ENCODE data around the gene NPAP1.
"Not testable (repeated sequence)": the region's sequence is repeated elsewhere in the genome, so short reads cannot be mapped to it uniquely, and the experiment has no call there.

NPAP1 gene

GRCh38 chr15:24675332-24676144 lies at the start of gene NPAP1:
Gene NPAP1 (plus strand): TSS chr15:24675775. CDS start chr15:24675868, 93 bp downstream.
- no peak for DNase-seq (ENCODE audit: low spot score)

GRCh38 chr15:24627443-24627842 lies 48.1 kb upstream of the NPAP1 start:
- DNase-seq (ENCODE audit: low spot score): no peak

- DNase-seq (ENCODE audit: low spot score): no peak
Measured at GRCh38 chr15:24633082-24633481, 42.5 kb upstream of the NPAP1 start.

- DNase-seq (ENCODE audit: low spot score): not testable (repeated sequence)
Measured at GRCh38 chr15:24639412-24639811, 36.2 kb upstream of the NPAP1 start.

- DNase-seq (ENCODE audit: low spot score): no peak
Measured at GRCh38 chr15:24645627-24646026, 29.9 kb upstream of the NPAP1 start.

- DNase-seq (ENCODE audit: low spot score): no peak
Measured at GRCh38 chr15:24659622-24660021, 16.0 kb upstream of the NPAP1 start.

- no peak for DNase-seq (ENCODE audit: low spot score)
Measured at GRCh38 chr15:24662991-24663390, 12.6 kb upstream of the NPAP1 start.

- DNase-seq (ENCODE audit: low spot score): no peak
Measured at GRCh38 chr15:24676431-24676830, 856 bp downstream of the NPAP1 start.

- DNase-seq (ENCODE audit: low spot score): no peak
Measured at GRCh38 chr15:24678485-24678884, 2.9 kb downstream of the NPAP1 start.

- no peak for DNase-seq (ENCODE audit: low spot score)
Measured at GRCh38 chr15:24682002-24682401, 6.4 kb downstream of the NPAP1 start.

- DNase-seq (ENCODE audit: low spot score): not testable (repeated sequence)
Measured at GRCh38 chr15:24682905-24683304, 7.3 kb downstream of the NPAP1 start.

GRCh38 chr15:24683736-24684135 lies 8.2 kb downstream of the NPAP1 start:
- DNase-seq (ENCODE audit: low spot score): no peak

GRCh38 chr15:24684313-24684712 lies 8.7 kb downstream of the NPAP1 start:
- no peak for DNase-seq (ENCODE audit: low spot score)

- DNase-seq (ENCODE audit: low spot score): no peak
Measured at GRCh38 chr15:24696201-24696600, 20.6 kb downstream of the NPAP1 start.

- no peak for DNase-seq (ENCODE audit: low spot score)
Measured at GRCh38 chr15:24696842-24697241, 21.3 kb downstream of the NPAP1 start.

GRCh38 chr15:24718289-24719082 lies 42.9 kb downstream of the NPAP1 start:
- no peak for DNase-seq (ENCODE audit: low spot score)

- DNase-seq (ENCODE audit: low spot score): no peak
Measured at GRCh38 chr15:24729760-24730159, 54.2 kb downstream of the NPAP1 start.

Data from LoVo (cell line).